SK-MEL-5 (cell line): ENCODE measurements around the gene KCNJ1. TPM values are rescaled to one million over a fixed set of nuclear protein-coding genes. Genes with fewer than 3 reads are reported as not detected.

Experiments
- DNase-seq: peaks from one replicate; pipeline ENCODE4 v3.0.0-alpha.2; 2016; ENCODE audit warnings: low read depth, low spot score
- in situ Hi-C: cut with HindIII; loops from 2 replicates; pipeline ENCODE4 v1.10.0; 2016; ENCODE audit warnings: low sequenced_read_pairs, high pct_unique_total_duplicates, low pct_unique_long_range_greater_than_20kb
- total RNA-seq: library from RNA; depleted of rRNA; stranded (reverse); fragments of >200 nt; shearing (Covaris generic); gene quantifications from 2 replicates; pipeline ENCODE4 v1.2.3, GENCODE V29; 2014

KCNJ1 gene
- total RNA-seq, 1 experiment from 2014 or later: not detected

DNA sequence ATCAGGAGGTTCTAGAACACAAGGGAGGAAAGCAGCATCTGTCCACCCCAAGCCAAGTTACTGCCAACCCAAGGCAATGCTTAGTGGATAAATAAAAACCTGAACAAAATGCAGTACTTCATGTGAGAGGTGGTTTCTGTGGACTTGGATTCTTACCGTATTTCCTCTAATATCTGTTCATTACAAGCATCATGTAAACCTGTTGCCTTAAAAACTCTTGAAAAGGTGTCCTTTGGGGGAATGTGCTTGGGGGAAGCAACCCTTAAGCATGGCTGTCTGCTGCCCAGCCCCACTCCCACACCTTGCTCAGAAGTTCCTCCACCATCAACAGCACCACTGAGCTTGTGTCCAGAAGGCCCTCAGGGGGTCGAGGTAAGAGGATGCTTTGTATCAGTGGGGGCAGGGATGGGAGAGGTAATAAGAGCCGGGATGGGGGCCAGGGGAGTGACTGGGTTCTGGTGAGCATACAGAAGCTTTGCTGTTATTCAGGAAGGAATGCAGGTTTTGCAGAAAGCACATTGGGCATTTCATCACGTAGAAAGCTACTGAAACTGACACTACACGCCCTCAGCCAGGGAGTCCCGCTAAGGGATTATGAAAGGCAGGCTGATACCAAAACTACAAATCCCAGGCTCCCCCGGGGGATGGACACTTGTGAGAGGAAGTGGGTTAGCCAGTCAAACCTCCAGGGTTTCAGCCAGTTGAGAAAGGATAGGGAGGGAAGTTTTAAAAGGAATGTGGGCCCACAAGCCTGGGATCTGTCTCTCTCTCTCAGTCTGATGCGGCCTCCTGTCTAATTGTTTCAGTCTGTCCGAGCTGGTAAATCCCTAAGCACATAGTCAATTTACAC lies 52.0 kb downstream of the KCNJ1 start:
- in situ Hi-C loops: no loop called here
- peak; percentile 57 for DNase-seq

DNA sequence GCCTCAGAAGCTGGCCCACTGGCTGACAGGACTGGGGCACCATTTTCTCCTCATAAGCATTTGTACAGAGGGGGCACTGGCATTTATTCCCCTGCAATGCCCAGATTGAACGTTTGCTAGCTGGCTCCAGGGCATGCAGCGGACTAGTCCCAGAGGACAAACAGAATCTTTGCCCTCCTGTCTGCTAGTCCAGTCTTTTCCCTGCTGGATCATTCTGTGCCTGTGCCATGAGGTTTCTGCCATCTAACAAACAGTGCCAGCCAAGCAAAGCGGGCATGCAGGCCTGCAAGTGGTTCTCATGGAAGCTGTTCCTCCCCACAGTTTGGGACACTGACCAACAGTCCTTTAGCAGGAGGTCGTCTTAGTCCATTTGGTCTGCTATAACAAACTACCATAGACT lies 53.4 kb downstream of the KCNJ1 start:
- no peak for DNase-seq
- in situ Hi-C loops: no loop called here

- in situ Hi-C loops: no loop called here
These were observed 56.1 kb downstream of the KCNJ1 start for GRCh38 chr11:128810784-128811514.

DNA sequence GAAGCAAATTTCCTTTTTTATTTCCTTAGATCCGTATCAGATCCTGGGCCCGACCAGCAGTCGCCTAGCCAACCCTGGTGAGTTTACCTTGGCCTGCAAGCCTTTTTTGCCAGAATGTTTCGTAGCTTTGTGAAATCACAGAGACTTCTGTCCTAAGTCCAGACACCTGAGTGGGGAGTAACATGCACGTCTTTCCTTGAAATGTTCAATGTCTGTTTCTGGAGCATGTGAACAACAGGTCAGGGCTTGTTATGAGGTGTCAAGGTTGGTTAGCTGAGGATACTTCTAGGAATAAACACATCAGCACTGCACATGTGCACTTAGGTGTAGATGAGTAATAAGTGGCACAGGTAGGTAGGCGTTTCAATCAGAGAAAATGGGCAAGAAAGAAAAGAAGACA lies 58.0 kb downstream of the KCNJ1 start:
- in situ Hi-C loops: no loop called here
- no peak for DNase-seq

More at GRCh38 chr11:128810784-128811514, 56.1 kb downstream of the KCNJ1 start:
- no peak for DNase-seq

- in situ Hi-C loops: no loop called here
- DNase-seq: no peak
These were observed 59.2 kb downstream of the KCNJ1 start for GRCh38 chr11:128807909-128808308.

- DNase-seq: no peak
- in situ Hi-C loops: no loop called here
These were observed 60.4 kb downstream of the KCNJ1 start for GRCh38 chr11:128806506-128807261.

- in situ Hi-C loops: no loop called here
- DNase-seq: no peak
These were observed 62.6 kb downstream of the KCNJ1 start for GRCh38 chr11:128804481-128804880.

DNA sequence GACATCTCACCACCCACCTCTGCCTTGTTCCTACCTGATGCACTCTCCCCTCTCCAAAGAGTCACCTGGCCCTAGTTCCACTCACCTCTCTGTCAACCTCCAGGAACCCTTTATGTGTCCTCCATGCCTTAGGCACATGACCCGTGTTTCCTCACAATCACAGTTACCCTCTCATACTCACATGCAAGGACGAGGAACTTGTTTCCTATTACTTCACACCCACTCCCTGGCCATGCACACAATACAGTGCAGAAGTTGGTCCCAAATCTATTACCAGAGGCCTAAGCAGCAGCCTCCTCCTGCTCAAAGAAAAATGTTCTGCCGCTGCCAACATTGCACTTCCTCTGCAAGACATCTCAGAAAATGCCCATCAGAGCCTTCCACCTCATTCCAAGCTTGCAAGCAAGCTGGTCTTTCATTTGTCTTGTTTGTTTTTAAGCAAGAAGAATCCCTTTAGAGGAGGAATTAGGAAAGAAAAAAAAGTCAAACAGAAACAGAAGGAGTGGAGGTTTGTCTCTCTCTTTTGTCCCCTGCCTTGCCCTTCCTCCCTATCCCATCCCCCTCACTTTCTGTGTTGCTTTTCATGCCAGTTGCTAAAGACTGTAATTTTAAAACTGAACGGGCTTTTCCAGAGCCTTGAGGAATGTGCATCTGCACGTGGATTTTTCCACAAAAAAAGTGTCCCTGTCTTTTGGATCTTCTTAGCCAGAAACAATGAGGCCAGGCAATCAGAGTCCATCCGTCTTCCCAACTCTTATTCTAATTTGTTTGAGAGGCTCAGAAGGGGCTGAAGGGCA lies 63.4 kb downstream of the KCNJ1 start:
- in situ Hi-C loops: no loop called here
- no peak for DNase-seq

DNA sequence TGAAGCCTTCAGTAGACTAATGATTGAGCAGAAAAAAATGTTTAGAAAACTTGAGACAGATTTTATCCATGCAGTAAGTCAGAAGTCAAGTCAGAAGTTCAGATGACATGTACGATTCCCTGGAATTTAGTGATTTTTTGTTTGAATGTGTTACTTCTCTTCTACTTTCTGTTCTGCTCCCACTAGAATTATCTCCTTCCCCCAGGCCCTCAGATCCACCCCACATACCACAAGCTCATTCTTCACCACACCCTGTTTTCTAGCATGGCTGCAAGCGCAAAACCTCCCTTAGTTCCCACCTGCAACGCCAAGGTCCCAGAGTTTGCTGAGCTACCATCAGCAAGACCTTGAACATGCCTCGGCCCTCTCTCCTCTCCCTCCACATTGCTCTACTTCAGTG lies 64.1 kb downstream of the KCNJ1 start:
- in situ Hi-C loops: no loop called here

GRCh38 chr11:128802358-128802981 lies 64.6 kb downstream of the KCNJ1 start:
- in situ Hi-C loops: no loop called here
- DNase-seq: peak; percentile 72

More for the DNA sequence above, 64.1 kb downstream of the KCNJ1 start:
- no peak for DNase-seq

DNA sequence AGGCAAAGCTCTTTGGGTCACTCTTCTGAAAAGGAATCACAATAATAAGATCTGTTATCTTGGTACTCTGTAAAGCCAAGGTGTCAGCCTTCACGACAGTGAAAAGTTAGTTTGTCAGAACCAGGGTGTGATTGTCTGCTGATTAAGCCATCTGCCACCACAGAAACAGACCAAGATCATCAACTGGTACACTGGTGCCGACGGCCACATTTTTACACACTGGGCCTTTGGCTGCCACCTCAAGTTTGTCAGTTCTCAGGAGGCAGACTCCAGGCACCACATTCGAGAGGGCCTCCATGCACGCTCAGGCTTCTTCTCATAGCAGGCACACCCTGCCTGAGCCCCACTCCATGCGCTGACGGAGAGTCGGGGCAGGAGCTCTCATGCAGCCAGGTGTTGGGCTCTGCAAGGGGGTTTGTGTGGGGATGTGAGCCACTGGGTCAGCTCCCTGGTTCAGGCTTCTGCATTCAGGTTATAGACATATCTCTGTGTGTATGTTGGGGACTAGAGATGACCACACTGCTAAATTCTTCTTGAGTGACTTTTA lies 66.2 kb downstream of the KCNJ1 start:
- in situ Hi-C loops: no loop called here
- DNase-seq: no peak

DNA sequence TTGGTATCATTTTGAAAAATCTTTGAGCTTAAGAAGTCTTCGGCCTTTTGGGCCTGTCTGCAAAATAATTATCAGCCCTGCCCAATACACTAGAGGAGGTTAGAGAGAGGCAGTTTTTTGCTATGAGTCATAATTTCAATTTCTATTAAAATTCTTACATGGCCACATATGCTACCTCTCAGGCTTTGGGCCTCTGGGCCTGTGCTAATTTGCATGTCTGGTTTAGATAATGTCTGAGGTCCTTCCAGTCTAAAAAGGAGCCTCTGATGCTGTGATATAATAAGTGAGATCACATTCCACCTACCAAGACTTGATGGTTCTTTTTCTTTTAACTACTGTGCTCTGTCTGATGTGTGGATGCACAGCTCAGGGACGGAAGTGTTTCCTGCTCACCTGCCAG lies 70.8 kb downstream of the KCNJ1 start:
- in situ Hi-C loops: no loop called here
- DNase-seq: no peak

- peak; percentile 88 for DNase-seq
- in situ Hi-C loops: no loop called here
These were observed 76.9 kb downstream of the KCNJ1 start for GRCh38 chr11:128790196-128790595.

DNA sequence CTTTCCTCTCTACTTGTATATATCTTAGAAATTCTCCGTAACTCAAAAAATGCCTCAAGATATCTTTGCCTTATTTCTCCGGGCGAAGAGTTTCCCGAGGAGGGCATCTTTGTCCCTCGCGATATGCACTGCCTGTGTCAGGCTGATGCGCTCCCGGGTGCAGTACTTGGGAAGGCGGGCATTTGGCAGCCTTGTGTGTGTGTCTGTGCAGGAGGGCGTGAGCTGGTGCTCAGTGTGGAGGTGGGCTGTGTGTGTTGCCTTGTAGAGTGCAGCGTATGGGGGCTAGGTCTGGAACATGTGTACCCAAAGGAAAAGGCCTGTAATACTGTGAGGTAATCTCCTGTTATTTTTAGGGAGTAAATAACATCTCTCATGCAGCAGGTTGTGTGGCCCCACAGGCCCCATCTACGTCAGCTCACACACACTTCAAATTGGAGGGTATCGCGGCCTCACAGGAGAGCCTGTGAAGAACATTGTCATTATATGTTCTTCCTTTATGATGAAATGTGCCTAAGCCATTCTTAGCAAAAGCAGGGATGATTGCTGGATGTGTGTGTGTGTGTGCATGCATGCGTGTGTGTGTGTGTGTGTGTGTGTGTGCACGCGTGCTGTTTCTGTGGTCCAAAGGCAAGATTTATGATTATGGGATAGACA lies 77.5 kb downstream of the KCNJ1 start:
- no peak for DNase-seq
- in situ Hi-C loops: no loop called here
